GM12801 (cell line): ENCODE measurements around the gene SLC35G2.

ENCODE experiments used
- TF ChIP-seq, protein P1 (sequence below): IDR thresholded peaks from one replicate; pipeline ENCODE4 v1.5.1; 2011; ENCODE audit warnings: control low read depth; ENCODE audit not compliant: insufficient read length; ENCODE audit errors: extremely low read depth

The SLC35G2 gene

DNA sequence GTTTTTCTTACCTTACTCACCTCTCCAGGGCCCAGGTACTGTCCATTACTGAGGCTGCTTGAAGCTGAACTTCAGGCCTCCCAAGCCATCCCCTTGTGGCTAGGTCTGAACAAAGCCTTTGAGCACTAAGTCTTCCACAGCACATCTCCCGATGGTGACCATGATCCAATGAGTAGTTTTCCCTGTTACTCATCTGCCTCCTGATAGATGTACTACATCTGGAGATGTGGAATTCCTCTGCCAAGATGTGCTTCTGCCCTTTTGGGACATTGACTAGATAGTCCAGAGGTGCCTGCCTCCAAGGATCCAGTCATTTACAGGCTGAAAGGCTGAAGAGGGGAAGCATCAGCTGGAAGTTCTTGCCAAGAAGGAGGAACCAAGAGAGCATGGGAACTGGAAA is 28.9 kb upstream of the SLC35G2 start:
- TF ChIP-seq, protein P1, sequence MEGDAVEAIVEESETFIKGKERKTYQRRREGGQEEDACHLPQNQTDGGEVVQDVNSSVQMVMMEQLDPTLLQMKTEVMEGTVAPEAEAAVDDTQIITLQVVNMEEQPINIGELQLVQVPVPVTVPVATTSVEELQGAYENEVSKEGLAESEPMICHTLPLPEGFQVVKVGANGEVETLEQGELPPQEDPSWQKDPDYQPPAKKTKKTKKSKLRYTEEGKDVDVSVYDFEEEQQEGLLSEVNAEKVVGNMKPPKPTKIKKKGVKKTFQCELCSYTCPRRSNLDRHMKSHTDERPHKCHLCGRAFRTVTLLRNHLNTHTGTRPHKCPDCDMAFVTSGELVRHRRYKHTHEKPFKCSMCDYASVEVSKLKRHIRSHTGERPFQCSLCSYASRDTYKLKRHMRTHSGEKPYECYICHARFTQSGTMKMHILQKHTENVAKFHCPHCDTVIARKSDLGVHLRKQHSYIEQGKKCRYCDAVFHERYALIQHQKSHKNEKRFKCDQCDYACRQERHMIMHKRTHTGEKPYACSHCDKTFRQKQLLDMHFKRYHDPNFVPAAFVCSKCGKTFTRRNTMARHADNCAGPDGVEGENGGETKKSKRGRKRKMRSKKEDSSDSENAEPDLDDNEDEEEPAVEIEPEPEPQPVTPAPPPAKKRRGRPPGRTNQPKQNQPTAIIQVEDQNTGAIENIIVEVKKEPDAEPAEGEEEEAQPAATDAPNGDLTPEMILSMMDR, result no peak

DNA sequence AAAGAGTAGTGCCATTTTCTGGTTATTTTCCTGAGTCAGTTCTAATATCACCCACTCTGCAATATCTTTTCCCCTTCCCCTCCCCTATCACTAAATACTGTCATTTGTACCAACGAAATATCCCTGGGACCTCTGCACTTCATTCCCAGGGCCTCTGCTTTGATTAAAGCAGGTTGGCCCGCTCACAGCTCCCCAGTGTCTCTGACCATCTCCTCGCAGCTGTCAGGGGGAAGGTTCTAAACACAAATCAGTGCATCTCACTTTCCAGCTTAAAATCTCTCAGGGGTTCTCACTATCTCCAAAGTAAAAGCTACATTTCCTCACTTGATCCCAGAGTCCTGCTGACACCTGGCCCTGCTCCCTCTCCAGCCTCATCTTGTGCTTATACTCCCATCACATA is 28.1 kb upstream of the SLC35G2 start:
- TF ChIP-seq, protein P1, result no peak

DNA sequence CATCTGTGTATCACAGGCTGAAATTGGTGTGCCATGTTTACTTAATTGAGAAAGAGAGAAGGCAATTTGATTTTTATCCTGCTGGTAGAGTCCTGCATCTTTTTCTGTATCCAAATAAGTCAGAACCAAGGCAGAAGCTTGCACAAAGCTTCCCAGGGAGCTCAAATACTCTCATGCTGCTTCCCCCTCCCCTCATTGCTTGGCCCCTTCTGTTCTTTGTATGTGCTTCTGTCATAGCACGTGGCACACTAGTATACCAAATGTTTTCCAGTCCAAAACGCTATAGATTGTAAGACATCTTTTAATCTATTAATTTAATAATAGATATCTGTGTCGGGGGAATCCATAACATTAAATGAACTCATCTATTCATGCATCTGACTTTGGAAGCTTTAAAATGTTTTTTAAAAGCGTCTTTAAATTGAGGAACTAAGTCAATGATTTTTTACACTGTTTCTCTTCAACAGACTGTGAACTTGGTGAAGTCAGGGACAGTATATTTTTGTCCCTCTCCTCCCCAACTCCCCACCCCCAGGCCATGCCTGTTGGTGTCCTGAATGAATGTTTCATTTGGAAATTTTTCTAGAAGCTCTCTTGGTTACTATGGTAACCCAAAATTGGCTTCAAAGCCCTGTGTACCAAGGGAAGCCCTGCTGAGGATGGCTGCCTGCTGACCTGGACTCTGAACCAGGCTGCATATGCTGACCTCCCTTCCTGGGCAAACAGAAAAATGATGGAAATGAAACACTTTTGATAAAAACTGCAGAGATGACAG is 26.2 kb upstream of the SLC35G2 start:
- TF ChIP-seq, protein P1, result no peak

DNA sequence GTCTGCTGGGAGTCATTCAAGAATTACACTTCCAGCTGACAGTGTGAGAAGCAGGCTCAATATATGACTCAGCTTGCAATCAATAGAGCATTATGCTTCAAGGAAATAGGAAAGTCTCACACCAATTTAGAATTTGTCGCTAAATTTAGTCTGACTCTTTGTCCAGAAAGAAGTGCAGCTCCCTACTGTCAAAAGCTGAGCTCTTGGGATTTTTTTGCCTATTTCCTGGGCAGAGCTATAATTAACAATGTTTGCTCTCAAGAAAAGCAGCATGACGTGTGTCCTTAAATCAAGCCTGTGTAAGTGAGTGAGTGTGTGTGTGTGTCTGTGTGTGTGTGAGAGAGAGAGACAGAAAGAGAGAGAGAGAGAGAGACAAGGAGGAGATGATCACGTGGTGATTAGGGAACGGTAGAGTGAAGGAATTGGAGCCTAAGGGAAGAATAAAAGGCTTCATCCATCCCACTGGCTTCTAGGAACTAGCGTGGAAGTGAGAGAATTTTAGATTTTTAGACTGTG is 16.4 kb upstream of the SLC35G2 start:
- TF ChIP-seq, protein P1, result no peak

DNA sequence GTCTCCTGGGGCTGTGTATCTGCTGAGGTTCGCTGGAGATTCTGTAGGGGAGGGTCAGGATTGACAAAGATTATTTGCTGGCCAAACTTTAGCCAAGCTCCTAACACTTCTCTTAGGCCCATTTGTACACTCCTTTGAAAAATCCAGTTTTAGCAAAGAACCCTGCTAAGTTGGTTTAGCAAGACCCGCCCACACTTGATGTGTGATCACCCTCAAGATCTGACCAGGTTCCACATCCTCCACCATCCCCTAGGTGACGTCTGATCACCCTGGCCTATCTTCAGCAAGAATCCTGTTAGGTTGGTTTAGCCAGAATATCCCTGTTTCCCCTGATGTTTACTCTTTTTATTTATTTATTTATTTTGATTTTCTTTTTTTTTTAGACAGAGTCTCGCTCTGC is 14.8 kb upstream of the SLC35G2 start:
- TF ChIP-seq, protein P1, result no peak

DNA sequence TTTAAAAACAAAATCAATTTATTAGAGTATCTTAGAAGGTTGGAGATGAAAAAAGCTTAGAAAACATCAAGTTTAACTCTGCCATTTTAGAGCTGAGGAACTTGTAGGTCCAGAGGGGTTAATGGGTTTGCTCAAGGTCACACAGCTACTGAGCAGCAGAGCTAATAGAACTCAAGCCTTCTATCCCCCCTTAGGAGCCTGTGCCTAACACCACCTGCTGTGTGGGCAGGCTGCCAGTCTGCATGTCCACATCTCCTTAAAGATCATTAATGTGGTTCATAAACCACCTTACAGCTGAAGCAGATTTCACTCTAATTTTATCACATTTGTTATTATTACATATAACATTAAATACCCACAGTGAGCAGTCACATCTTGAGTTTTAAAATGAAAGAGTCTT is 14.1 kb upstream of the SLC35G2 start:
- TF ChIP-seq, protein P1, result no peak

DNA sequence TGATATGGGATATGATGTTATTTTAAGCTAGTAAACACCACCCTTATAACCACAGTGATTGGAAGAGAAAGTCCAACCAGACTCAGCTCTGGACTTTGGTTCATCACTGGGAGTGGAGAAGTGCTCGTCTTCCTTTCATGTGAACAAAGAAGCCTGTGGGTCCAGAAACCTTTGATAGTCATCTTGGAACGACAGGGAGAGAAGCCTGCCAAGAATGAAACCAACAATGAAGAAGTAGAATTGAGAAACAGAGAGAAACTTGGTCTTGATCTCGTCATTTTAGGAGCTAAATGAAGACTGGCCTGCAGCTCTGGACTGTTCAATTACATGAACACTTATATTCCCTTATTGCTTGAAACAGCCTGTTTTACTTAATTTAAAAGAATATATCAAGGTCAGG is 13.1 kb upstream of the SLC35G2 start:
- TF ChIP-seq, protein P1, result no peak
